ENCODE data around the gene PSORS1C1.

Gene PSORS1C1

GRCh38 chr6:31096656-31097055, 17.9 kb upstream of the PSORS1C1 start:
- no peak for FAIRE-seq

GRCh38 chr6:31098449-31098938, 16.1 kb upstream of the PSORS1C1 start:
- no peak for FAIRE-seq

DNA sequence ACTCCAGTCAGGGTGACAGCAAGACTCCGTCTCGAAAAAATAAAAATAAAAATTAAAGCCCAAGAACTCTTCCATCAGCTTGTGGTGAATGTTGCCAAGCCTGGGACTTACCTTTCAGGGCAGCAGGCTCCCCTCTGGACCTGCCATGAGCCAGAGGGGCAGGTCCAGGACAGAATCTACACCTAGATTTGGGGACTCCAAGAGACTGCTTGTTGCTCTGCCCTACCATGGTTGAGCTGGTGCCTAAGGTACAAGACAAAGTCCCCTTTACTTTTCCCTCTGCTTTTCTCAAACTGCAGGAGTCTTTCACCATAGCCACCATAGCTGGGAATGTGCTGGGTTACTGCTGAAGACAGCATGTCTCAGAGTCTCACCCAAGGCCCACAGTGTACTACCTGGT, 11.5 kb upstream of the PSORS1C1 start:
- no peak for FAIRE-seq

DNA sequence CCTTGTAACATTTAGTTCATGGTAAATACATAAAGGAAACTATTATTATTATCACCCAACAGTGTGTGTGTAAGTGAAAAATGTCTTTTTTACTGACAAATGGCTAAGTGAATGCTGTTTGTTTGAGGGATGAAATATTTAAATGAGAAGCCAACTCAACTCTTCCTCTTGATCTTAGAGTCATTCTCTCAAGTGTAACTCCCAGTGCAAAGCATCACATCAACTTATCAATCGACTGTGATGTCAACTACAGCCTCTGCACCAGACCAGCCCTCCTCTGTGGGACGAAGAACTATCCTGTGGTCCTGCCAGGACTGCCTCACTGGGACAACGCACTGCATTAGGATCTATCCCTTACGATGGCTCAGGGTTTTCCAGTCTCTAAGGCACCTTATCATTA, 7.5 kb upstream of the PSORS1C1 start:
- FAIRE-seq = no peak

- FAIRE-seq = no peak
Measured at GRCh38 chr6:31110825-31111582, 3.6 kb upstream of the PSORS1C1 start.

DNA sequence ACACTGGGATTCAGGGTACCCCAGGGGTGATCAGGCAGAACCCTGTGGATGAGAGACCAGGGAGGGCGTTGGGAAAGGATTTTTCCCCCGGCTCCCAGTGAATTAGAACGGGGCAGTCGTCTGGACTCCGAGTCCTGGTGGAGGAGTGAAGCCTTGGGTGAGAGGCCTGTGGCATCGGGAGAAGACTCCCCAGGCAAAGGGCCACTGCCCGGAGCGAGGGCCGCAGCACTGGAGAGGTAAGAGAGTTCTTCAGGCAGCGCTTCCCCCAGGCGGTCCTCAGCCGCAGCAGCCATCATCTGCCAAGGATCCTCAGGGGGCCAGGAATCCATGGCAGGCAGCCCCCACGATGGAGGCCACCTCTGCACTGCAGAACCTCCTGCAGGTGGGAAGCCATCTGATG, 2.9 kb upstream of the PSORS1C1 start:
- FAIRE-seq = no peak

DNA sequence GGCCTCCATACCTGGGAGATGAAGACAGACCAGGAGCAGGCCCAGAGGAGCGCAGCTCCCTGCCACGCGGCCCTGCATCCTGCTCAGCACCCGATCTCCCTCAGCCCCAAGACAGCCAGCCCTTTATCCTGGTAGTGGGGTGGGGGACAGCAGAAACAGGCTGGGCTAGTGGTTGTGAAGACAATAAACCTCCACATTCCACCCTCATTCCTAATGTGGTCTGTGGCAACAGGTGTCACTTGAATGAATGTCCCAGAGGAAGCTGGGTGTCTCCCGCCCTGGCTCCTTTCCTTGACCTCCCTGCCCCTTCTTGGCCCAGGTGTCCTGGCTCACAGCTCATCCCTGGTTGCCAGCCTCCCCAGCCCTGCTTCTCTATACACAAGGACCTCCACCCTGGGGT, 2.1 kb upstream of the PSORS1C1 start, which contains the start of gene C6orf15:
Gene C6orf15 (minus strand): TSS at position 98 of the 400 bp plus-strand sequence. CDS start 20 bp downstream, at position 78.
- no peak for FAIRE-seq

GRCh38 chr6:31113861-31114540, 599 bp upstream of the PSORS1C1 start:
- FAIRE-seq = no peak

DNA sequence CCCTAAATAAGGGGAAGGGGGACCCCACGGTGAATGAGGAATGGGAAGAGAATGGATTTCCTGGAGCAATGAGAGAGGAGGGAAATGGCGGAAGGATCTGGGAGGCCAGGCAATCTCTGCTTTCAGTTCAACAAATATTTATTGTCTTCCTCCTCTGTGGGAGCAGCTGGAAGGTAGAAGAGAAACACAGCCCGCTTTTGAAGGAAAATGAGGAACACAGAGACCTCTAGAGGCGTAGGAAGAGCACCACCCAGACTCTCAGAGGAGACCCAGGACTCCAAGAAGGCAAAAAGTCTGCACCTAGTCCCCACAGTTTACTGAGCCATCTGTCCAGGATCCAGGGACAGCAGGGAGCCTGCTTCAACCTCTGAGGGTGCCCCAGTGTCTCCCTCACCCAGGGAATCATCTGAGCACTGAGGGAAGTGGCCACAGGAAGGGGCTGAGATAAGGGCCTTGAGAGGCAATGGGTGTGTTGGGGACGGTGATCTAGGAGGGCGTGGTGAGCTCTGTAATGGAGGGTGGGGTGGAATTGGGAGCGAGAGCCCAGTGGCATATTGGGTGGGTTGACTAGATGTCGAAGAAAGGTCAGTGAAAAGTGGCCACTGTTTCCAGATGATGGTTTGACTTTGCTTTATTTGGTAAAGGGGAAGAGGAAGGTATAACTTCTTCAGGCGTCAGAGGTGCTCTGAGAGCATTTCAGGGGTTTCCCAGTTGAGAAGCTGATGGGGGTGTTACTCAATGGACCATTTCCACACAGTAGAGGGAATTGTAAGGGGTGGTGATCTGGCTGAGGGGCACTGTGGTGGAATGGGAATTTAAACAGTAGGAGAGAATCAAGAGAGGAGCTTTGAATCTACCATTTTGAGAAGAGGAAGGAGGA, 610 bp downstream of the PSORS1C1 start:
- FAIRE-seq = no peak

DNA sequence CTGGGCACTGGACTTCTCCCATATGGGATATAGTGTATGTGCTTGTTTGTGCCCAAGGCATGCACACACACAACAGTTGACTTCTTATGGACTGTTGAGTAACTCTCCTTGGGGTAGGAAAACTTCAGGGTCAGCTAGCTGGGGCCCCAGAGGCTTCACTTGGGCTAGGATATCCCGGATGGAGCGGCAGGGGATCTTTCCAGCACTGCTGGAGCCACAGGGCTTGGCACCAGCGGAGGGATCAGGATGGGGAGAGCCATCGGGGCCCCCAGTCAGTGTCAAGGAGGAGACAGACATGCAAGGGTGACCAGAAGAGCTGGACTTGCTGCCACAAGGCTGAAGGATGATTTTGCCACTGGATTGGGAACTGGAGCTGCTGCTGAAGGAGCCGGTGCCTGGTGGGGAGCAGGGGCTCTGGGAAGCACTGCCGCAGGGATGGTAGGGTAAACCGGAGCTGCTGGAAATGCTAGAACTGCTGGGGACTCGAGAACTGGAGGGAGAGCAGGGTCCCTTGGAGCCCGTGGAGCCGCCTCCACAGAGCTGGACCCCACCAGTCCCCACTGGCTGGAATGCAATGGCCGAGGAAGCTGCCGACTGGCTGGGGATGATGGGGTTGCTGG, 1.5 kb downstream of the PSORS1C1 start:
- no peak for FAIRE-seq

DNA sequence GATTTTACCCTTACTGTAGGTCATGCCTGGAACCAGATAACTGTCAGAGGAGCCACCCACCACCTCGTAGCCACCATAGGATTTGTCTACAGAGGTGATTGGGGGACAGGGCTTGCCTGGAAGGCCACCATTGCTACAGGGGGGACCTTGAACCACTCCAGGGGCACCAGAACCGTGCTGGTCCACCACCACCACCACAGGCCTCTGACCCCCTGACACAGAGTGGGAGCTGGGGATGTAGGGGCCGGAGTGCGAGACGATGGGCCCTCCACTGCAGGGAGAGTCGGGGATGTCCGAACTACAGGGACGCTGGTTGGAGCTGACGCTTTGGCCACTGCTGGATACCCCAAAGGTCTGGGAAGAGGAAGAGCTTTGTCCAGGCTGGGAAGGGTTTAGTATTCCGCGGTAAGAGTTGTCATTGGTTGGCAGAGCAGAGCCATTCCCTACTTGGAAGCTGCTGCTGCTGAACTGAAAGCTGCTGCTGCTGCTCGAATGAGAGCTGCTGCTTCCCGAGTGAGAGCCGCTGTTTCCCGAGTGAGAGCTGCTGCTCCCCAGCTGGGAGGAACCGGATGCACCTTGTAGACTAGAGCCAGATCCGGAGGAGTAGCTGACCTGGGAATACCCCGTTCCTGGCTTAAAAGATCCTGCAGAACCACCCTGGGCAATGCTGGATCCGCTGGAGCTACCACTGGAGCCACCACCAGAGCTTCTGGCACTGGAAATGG, 2.2 kb downstream of the PSORS1C1 start:
- no peak for FAIRE-seq

- no peak for FAIRE-seq
Measured at GRCh38 chr6:31118178-31118577, 3.6 kb downstream of the PSORS1C1 start.

- FAIRE-seq = no peak
Measured at GRCh38 chr6:31120151-31120915, 5.7 kb downstream of the PSORS1C1 start, which contains the start of gene CDSN. Gene CDSN (minus strand): TSS chr6:31120446. CDS start chr6:31120419, 27 bp downstream.

- no peak for FAIRE-seq
Measured at GRCh38 chr6:31121131-31121790, 6.7 kb downstream of the PSORS1C1 start.

DNA sequence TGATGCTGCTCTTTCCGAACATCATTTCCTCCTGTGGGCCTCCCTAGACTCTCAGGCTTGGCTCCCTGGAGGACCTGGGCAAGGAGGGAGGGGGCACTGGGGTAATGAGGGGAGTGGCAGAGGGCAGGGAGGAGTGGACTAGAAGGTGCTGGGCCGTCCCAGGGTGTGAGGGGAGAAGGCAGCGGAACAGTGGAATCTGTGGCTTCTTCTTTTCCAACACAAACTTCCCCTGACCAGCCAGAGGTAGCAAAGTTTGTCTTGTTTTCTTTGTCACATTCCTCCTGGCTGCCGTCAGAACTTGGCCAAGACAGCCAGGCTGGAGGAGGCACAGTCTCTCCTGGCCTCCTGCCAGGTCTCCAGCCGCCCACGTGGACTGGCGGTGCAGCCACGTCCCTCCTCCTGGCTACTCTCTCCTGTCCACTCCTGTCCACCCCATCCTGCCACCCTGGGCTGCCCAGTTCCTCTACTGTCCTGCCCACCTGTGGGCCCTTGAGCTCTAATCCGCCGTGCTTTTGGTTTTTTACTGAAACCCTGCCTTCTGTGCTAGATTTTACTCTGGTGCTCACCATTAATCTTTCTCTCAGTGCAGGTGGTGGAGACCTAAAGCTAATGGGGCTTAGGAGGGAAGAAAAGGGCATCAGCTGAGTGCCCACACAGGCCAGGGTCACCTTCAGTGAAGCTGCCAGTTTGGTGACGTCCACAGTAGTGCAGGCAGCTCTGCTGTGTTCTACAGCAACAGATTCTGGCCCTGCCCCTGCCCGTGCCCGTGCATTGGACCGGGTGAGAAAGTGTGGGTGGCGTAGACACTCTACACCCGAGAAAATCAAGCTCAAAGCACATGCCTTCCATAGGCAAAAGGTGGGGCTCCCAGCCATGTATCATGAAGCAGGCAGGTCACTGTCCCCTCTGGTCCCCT, 8.4 kb downstream of the PSORS1C1 start:
- FAIRE-seq = no peak

DNA sequence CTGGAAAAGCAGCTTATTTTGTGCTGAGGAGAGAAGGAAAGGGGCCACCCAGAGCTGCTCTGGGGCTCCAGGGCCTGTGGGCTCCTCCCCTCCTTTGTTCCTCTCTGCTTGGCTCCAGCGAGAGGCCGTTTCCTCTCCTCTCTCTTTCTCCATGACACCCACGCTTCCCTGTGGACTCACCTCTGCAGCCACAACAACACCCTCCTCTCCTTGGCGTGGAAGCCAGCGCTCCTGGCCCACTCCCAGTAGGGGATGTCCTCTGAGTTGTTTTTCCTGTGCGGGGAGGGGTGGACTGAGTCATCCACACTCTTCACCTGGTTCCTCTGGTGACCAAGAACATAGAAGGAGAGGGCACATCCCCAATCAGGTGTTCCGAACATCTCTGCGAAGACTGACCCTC, 10.6 kb downstream of the PSORS1C1 start:
- FAIRE-seq = no peak

DNA sequence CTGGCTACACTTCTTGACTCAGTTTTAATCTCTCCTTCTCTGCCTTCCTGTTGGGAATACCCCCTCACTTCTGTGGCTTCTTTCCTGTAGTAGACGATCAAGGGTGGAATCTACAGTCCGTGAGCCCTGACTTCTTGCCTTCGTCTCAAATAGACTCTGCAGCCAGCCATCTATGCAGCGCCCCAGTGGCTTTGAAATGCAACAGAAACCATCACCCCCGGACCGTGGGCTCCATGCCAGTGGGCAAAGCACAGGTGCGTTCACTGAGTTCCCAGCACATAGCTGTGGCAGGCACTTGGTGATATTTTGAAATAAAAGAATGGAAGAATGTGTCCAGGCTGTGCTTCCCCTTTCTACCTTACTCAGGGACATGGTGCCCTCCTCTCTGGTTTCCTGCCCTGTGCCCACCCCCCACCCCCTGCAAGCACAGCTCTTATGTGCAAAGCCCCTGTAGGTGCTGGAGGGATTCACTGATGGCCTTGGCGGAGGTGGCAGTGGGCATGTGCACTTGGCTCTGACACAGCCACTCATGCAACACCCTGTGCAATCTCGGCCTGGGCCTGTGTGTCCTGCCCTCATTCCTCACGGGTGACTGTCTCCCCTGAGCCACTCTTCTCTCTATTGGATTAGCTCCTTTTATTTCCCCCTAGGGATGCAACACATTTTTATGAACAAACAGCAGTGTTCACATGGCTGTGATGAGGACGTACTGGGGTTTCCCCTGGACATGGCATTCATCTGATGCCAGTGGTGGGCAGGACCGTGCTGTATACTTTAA, 11.2 kb downstream of the PSORS1C1 start:
- FAIRE-seq = no peak

- FAIRE-seq = no peak
Measured at GRCh38 chr6:31126396-31127175, 12.0 kb downstream of the PSORS1C1 start.

Data from endometrium (tissue), 2 donors.